Fibroblast of lung (primary cell): ENCODE data around the gene JMJD1C.

Experiments
- EZH2 ChIP-seq: IDR thresholded peaks from 2 replicates; pipeline ENCODE4 v1.5.1; 2012; ENCODE audit warnings: low read length, control low read depth, mild to moderate bottlenecking; ENCODE audit errors: missing control alignments
- TF ChIP-seq, protein P1 (sequence below), 2 donors: IDR thresholded peaks in 1 of 2; conservative IDR thresholded peaks in 1 of 2; 1 replicate in 1 of 2; 2 replicates in 1 of 2; pipeline ENCODE4 v1.5.1; 2011 to 2012; ENCODE audit warnings: low read length in 2 of 2, control low read depth in 1 of 2, inconsistent platforms in 1 of 2, low read depth in 1 of 2, mild to moderate bottlenecking in 1 of 2

- no peak for TF ChIP-seq EZH2
- TF ChIP-seq, protein P1, sequence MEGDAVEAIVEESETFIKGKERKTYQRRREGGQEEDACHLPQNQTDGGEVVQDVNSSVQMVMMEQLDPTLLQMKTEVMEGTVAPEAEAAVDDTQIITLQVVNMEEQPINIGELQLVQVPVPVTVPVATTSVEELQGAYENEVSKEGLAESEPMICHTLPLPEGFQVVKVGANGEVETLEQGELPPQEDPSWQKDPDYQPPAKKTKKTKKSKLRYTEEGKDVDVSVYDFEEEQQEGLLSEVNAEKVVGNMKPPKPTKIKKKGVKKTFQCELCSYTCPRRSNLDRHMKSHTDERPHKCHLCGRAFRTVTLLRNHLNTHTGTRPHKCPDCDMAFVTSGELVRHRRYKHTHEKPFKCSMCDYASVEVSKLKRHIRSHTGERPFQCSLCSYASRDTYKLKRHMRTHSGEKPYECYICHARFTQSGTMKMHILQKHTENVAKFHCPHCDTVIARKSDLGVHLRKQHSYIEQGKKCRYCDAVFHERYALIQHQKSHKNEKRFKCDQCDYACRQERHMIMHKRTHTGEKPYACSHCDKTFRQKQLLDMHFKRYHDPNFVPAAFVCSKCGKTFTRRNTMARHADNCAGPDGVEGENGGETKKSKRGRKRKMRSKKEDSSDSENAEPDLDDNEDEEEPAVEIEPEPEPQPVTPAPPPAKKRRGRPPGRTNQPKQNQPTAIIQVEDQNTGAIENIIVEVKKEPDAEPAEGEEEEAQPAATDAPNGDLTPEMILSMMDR (conservative IDR thresholded peaks at IDR 0.05 in 1 of 2, IDR thresholded peaks at IDR 0.05 in 1 of 2; ENCODE audit: low read depth in 1 of 2, low read length in 2 of 2): no peak
Measured at GRCh38 chr10:63288170-63288569, 177.6 kb downstream of the JMJD1C start.
